ENCODE measurements around the gene SYNGR1. TPM values are rescaled to one million over a fixed set of nuclear protein-coding genes. Genes with fewer than 3 reads are reported as not detected.
"Not testable (repeated sequence)": the region's sequence is repeated elsewhere in the genome, so short reads cannot be mapped to it uniquely, and the experiment has no call there.

The SYNGR1 gene
- total RNA-seq, 1 donor from 2014 or later, result 49.5 TPM

GRCh38 chr22:39356464-39356863 is 6.7 kb downstream of the SYNGR1 start:
- Mint-ChIP-seq H3K36me3 (ENCODE audit: unreplicated experiment) (no peaks in the 10 kb centered on the region), H3K9me3 (ENCODE audit: unreplicated experiment) (peaks cover 13% of the 10 kb centered on the region), H3K4me3 (ENCODE audit: unreplicated experiment) (no peak overlapping the region), H3K27me3 (ENCODE audit: unreplicated experiment) (peaks cover 14% of the 10 kb centered on the region), H3K27ac (ENCODE audit: unreplicated experiment) (no peak overlapping the region), H3K4me1 (ENCODE audit: low read depth, unreplicated experiment) (peaks cover 28% of the 10 kb centered on the region)
- no peak for TF ChIP-seq CTCF (IDR thresholded peaks at IDR 0.05; ENCODE audit: partially characterized antibody, unreplicated experiment)
- DNase-seq, result no peak

DNA sequence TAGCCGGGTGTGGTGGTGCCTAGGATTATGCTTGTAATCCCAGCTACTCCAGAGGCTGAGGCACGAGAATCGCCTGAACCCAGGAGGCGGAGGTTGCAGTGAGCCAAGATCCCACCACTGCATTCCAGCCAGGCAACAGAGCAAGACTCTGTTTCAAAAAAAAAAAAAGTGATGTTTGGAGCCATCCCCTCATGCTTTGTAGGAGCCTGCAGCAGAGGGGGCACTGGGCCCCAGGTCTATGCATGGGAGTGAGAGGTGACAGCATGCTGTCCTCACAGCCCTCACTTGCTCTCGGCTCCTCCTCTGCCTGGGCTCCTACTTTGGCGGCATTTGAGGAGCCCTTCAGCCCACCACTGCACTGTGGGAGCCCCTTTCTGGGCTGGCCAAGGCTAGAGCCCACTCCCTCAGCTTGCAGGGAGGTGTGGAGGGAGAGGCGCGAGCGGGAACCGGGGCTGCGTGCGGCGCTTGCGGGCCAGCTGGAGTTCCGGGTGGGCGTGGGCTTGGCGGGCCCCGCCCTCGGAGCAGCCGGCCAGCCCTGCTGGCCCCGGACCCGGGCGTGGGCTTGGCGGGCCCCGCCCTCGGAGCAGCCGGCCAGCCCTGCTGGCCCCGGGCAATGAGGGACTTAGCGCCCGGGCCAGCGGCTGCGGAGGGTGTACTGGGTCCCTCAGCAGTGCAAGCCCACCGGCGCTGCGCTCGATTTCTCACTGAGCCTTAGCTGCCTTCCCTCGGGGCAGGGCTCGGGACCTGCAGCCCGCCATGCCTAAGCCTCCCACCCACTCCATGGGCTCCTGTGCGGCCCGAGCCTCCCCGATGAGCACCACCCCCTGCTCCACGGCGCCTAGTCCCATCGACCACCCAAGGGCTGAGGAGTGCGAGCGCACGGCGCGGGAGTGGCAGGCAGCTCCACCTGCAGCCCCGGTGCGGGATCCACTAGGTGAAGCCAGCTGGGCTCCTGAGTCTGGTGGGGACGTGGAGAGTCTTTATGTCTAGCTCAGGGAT is 7.6 kb downstream of the SYNGR1 start:
- H3K9me3 Mint-ChIP-seq (ENCODE audit: unreplicated experiment); H3K4me3 Mint-ChIP-seq (ENCODE audit: unreplicated experiment); H3K27ac Mint-ChIP-seq (ENCODE audit: unreplicated experiment); H3K36me3 Mint-ChIP-seq (ENCODE audit: unreplicated experiment); DNase-seq: not testable (repeated sequence)
- peaks cover 20% of the 10 kb centered on the region for H3K4me1 Mint-ChIP-seq (ENCODE audit: low read depth, unreplicated experiment)
- peaks cover 14% of the 10 kb centered on the region for H3K27me3 Mint-ChIP-seq (ENCODE audit: unreplicated experiment)

DNA sequence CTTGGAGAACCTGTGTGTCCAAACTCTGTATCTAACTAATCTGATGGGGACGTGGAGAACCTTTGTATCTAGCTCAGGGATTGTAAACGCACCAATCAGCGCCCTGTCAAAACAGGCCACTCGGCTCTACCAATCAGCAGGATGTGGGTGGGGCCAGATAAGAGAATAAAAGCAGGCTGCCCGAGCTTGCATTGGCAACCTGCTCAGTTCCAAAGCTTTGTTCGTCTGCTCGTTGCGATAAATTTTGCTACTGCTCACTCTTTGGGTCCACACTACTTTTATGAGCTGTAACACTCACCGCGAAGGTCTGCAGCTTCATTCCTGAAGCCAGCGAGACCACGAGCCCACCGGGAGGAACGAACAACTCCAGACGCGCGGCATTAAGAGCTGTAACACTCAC is 8.4 kb downstream of the SYNGR1 start:
- Mint-ChIP-seq H3K27ac (ENCODE audit: unreplicated experiment) (peak overlapping the region; percentile 57), H3K9me3 (ENCODE audit: unreplicated experiment) (peaks cover 11% of the 10 kb centered on the region), H3K27me3 (ENCODE audit: unreplicated experiment) (peaks cover 20% of the 10 kb centered on the region), H3K4me1 (ENCODE audit: low read depth, unreplicated experiment) (peaks cover 26% of the 10 kb centered on the region)
- not testable (repeated sequence) for H3K4me3 Mint-ChIP-seq (ENCODE audit: unreplicated experiment); H3K36me3 Mint-ChIP-seq (ENCODE audit: unreplicated experiment); DNase-seq

DNA sequence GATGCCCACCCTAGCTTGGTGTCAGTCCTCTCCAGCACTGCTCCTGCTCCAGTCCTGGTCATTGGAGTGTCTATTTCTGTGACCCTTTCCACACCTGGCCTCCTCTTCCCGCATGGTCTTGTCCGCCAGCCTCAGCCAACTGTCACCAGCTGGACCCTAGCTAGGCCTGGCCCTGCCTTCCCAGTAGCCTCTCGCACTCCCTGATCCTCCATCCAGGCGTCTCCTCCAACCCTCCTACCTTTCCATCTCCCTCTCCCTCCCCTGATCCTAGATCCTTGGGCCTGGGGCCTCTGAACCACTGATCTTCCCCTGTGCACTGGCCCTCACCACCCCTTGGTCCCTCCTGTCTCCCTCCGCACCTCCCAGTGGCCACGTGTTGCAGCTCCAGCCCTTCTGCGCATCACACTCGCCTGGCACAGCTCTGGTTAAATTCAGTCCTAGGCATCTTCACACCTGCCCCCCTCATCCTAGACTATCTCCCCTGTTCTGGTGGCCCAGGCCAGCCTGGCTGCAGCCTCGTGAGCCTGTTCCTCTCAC is 9.9 kb downstream of the SYNGR1 start:
- H3K36me3 Mint-ChIP-seq (ENCODE audit: unreplicated experiment), result no peaks in the 10 kb centered on the region
- no peak for TF ChIP-seq CTCF (IDR thresholded peaks at IDR 0.05; ENCODE audit: partially characterized antibody, unreplicated experiment)
- H3K9me3 Mint-ChIP-seq (ENCODE audit: unreplicated experiment), result peaks cover 14% of the 10 kb centered on the region
- H3K27ac Mint-ChIP-seq (ENCODE audit: unreplicated experiment), result peak overlapping the region; percentile 65
- DNase-seq, result no peak
- H3K4me1 Mint-ChIP-seq (ENCODE audit: low read depth, unreplicated experiment), result peaks cover 36% of the 10 kb centered on the region
- H3K4me3 Mint-ChIP-seq (ENCODE audit: unreplicated experiment), result peak overlapping the region; percentile 21
- H3K27me3 Mint-ChIP-seq (ENCODE audit: unreplicated experiment), result peaks cover 23% of the 10 kb centered on the region

DNA sequence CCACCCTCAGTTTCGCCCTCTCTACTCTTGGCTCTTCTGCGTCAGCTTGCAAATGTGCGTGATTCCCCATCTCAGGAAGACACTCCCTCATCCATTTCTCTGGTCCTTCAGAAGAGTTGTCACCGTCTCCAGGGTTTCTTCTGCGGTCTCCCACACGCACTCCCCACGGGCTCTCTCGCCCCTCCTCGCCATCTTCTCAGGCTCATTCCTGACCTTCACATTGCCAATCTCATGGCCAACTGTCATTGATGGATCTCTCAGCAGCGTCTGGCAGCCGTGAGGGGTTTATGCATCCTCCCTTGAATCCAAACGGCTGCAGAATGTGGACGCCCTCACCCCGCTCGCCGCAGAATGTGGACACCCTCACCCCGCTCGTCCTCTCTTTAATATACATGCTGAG is 10.5 kb downstream of the SYNGR1 start:
- no peak for DNase-seq
- Mint-ChIP-seq H3K4me3 (ENCODE audit: unreplicated experiment) (peak overlapping the region; percentile 21), H3K36me3 (ENCODE audit: unreplicated experiment) (no peaks in the 10 kb centered on the region), H3K4me1 (ENCODE audit: low read depth, unreplicated experiment) (peaks cover 39% of the 10 kb centered on the region), H3K9me3 (ENCODE audit: unreplicated experiment) (peaks cover 16% of the 10 kb centered on the region), H3K27ac (ENCODE audit: unreplicated experiment) (peak overlapping the region; percentile 65), H3K27me3 (ENCODE audit: unreplicated experiment) (peaks cover 23% of the 10 kb centered on the region)
- no peak for TF ChIP-seq CTCF (IDR thresholded peaks at IDR 0.05; ENCODE audit: partially characterized antibody, unreplicated experiment)
